Measurements from ENCODE around the gene ITPKB.

Gene ITPKB

GRCh38 chr1:226786550-226786949 is 47.5 kb upstream of the ITPKB start:
- Histone ChIP-seq H2AFZ (ENCODE audit: low read length) (no peak overlapping the region), H3K4me1 (ENCODE audit: low read length) (no peaks in the 10 kb centered on the region), H3K79me2 (ENCODE audit: low read length) (no peaks in the 10 kb centered on the region), H3K4me2 (ENCODE audit: low read depth, low read length) (no peak overlapping the region), H3K9me2 (replicated peaks; ENCODE audit: insufficient read depth, low read length) (no peaks in the 10 kb centered on the region), H3K27me3 (replicated peaks; ENCODE audit: insufficient read depth, low read length) (no peaks in the 10 kb centered on the region), H4K20me1 (ENCODE audit: insufficient read depth, low read length) (no peaks in the 10 kb centered on the region), H3K9me3 (replicated peaks; ENCODE audit: insufficient read depth, low read length) (no peaks in the 10 kb centered on the region), H3K4me3 (ENCODE audit: low read length) (no peak overlapping the region), H3K36me3 (replicated peaks; ENCODE audit: insufficient read depth, low read length) (no peaks in the 10 kb centered on the region), H3K9ac (ENCODE audit: low read length) (no peak overlapping the region), H3F3A (ENCODE audit: insufficient read depth, low read length) (no peaks in the 10 kb centered on the region), H3K27ac (ENCODE audit: low read length) (no peak overlapping the region)
- no peak for DNase-seq
- no peak for TF ChIP-seq EZH2phosphoT487 (IDR thresholded peaks at IDR 0.05; ENCODE audit: low read length)
- no peak for TF ChIP-seq EZH2 (optimal IDR thresholded peaks at IDR 0.05; ENCODE audit: low read depth, low read length)
- TF ChIP-seq, protein P1, sequence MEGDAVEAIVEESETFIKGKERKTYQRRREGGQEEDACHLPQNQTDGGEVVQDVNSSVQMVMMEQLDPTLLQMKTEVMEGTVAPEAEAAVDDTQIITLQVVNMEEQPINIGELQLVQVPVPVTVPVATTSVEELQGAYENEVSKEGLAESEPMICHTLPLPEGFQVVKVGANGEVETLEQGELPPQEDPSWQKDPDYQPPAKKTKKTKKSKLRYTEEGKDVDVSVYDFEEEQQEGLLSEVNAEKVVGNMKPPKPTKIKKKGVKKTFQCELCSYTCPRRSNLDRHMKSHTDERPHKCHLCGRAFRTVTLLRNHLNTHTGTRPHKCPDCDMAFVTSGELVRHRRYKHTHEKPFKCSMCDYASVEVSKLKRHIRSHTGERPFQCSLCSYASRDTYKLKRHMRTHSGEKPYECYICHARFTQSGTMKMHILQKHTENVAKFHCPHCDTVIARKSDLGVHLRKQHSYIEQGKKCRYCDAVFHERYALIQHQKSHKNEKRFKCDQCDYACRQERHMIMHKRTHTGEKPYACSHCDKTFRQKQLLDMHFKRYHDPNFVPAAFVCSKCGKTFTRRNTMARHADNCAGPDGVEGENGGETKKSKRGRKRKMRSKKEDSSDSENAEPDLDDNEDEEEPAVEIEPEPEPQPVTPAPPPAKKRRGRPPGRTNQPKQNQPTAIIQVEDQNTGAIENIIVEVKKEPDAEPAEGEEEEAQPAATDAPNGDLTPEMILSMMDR (IDR thresholded peaks at IDR 0.05; ENCODE audit: low read length): no peak

DNA sequence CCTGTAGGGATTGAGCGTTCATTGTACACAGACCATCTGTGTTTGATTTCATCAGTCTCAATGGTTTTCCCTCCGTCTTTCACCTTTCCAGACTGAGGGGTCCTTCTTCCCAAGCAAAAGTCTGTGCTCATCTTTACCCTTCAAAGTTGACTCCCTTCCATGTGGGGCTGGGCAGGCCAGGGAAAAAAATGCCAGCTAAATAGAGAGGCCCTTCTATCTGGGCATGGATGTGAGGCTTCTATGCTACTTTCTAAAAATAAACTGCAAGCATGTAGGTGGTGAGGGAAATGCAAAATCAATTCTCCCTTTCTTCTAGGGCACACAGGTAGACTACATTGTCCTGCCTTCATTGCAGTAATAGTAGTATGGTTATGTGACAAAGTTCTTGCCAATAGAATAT is 46.7 kb upstream of the ITPKB start:
- Histone ChIP-seq H3K27ac (ENCODE audit: low read length) (no peak overlapping the region), H3K4me2 (ENCODE audit: low read depth, low read length) (no peak overlapping the region), H3K9ac (ENCODE audit: low read length) (no peak overlapping the region), H3K4me3 (ENCODE audit: low read length) (no peak overlapping the region), H3K27me3 (replicated peaks; ENCODE audit: insufficient read depth, low read length) (no peaks in the 10 kb centered on the region), H3K9me3 (replicated peaks; ENCODE audit: insufficient read depth, low read length) (no peaks in the 10 kb centered on the region), H3K4me1 (ENCODE audit: low read length) (no peaks in the 10 kb centered on the region), H2AFZ (ENCODE audit: low read length) (no peak overlapping the region), H4K20me1 (ENCODE audit: insufficient read depth, low read length) (no peaks in the 10 kb centered on the region), H3K36me3 (replicated peaks; ENCODE audit: insufficient read depth, low read length) (no peaks in the 10 kb centered on the region), H3F3A (ENCODE audit: insufficient read depth, low read length) (no peaks in the 10 kb centered on the region), H3K79me2 (ENCODE audit: low read length) (no peaks in the 10 kb centered on the region), H3K9me2 (replicated peaks; ENCODE audit: insufficient read depth, low read length) (no peaks in the 10 kb centered on the region)
- no peak for DNase-seq
- TF ChIP-seq EZH2phosphoT487 (IDR thresholded peaks at IDR 0.05; ENCODE audit: low read length) (no peak), EZH2 (optimal IDR thresholded peaks at IDR 0.05; ENCODE audit: low read depth, low read length) (no peak)
- TF ChIP-seq, protein P1 (IDR thresholded peaks at IDR 0.05; ENCODE audit: low read length): no peak

GRCh38 chr1:226784081-226785049 is 45.3 kb upstream of the ITPKB start:
- Histone ChIP-seq H3K4me1 (ENCODE audit: low read length) (no peaks in the 10 kb centered on the region), H3K9ac (ENCODE audit: low read length) (no peak overlapping the region), H3K4me2 (ENCODE audit: low read depth, low read length) (no peak overlapping the region)

More at GRCh38 chr1:226784081-226785049, 45.3 kb upstream of the ITPKB start:
- Histone ChIP-seq H3K4me3 (ENCODE audit: low read length) (no peak overlapping the region), H3K27me3 (replicated peaks; ENCODE audit: insufficient read depth, low read length) (no peaks in the 10 kb centered on the region), H3K79me2 (ENCODE audit: low read length) (no peaks in the 10 kb centered on the region), H4K20me1 (ENCODE audit: insufficient read depth, low read length) (no peaks in the 10 kb centered on the region), H3K9me2 (replicated peaks; ENCODE audit: insufficient read depth, low read length) (no peaks in the 10 kb centered on the region), H3K9me3 (replicated peaks; ENCODE audit: insufficient read depth, low read length) (no peaks in the 10 kb centered on the region), H3K27ac (ENCODE audit: low read length) (no peak overlapping the region), H3F3A (ENCODE audit: insufficient read depth, low read length) (no peaks in the 10 kb centered on the region), H2AFZ (ENCODE audit: low read length) (no peak overlapping the region), H3K36me3 (replicated peaks; ENCODE audit: insufficient read depth, low read length) (no peaks in the 10 kb centered on the region)
- DNase-seq: no peak
- TF ChIP-seq EZH2 (optimal IDR thresholded peaks at IDR 0.05; ENCODE audit: low read depth, low read length): no peak
- TF ChIP-seq, protein P1 (IDR thresholded peaks at IDR 0.05; ENCODE audit: low read length): no peak
- no peak for TF ChIP-seq EZH2phosphoT487 (IDR thresholded peaks at IDR 0.05; ENCODE audit: low read length)

Measured in MM.1S (cell line).